Measurements from ENCODE around the gene PILRA. TPM values are rescaled to one million over a fixed set of nuclear protein-coding genes. Genes with fewer than 3 reads are reported as not detected.

The PILRA gene
- total RNA-seq, 1 donor from 2014 or later: 25.8 TPM

- intact Hi-C loops (cut with DNase I): no loop called here
- Histone ChIP-seq H3K9me3 (no peaks in the 10 kb centered on the region), H3K36me3 (no peaks in the 10 kb centered on the region), H3K27me3 (no peaks in the 10 kb centered on the region), H3K4me3 (no peak overlapping the region), H3K27ac (no peak overlapping the region), H3K4me1 (no peaks in the 10 kb centered on the region)
- TF ChIP-seq CTCF (IDR thresholded peaks at IDR 0.05): no peak
- DNase-seq (ENCODE audit: low spot score in 2 of 2): peak in 1 of 2 donors; percentile 37
Measured at GRCh38 chr7:100400656-100401055, 27.4 kb downstream of the PILRA start.

- H3K27ac ChIP-seq: no peak overlapping the region
- no peaks in the 10 kb centered on the region for H3K27me3 ChIP-seq
- no peaks in the 10 kb centered on the region for H3K4me1 ChIP-seq
- no peak overlapping the region for H3K4me3 ChIP-seq
- peak in 1 of 2 donors; percentile 34 for DNase-seq (ENCODE audit: low spot score in 2 of 2)
- intact Hi-C loops (cut with DNase I): no loop called here
- H3K36me3 ChIP-seq: no peaks in the 10 kb centered on the region
- TF ChIP-seq CTCF (IDR thresholded peaks at IDR 0.05): no peak
- no peaks in the 10 kb centered on the region for H3K9me3 ChIP-seq
Measured at GRCh38 chr7:100401811-100402210, 28.5 kb downstream of the PILRA start.

- TF ChIP-seq CTCF (IDR thresholded peaks at IDR 0.05): no peak
- Histone ChIP-seq H3K27ac (no peak overlapping the region), H3K9me3 (no peaks in the 10 kb centered on the region), H3K4me1 (no peaks in the 10 kb centered on the region), H3K36me3 (no peaks in the 10 kb centered on the region), H3K27me3 (no peaks in the 10 kb centered on the region), H3K4me3 (no peak overlapping the region)
- intact Hi-C loops (cut with DNase I): no loop called here
- peak in 1 of 2 donors; percentile 3 for DNase-seq (ENCODE audit: low spot score in 2 of 2)
Measured at GRCh38 chr7:100402241-100402640, 29.0 kb downstream of the PILRA start.

- H3K9me3 ChIP-seq: no peaks in the 10 kb centered on the region
- intact Hi-C loops (cut with DNase I): no loop called here
- no peaks in the 10 kb centered on the region for H3K36me3 ChIP-seq
- no peaks in the 10 kb centered on the region for H3K27me3 ChIP-seq
- no peak overlapping the region for H3K4me3 ChIP-seq
- no peak overlapping the region for H3K27ac ChIP-seq
- DNase-seq (ENCODE audit: low spot score in 2 of 2): no peak
- no peak for TF ChIP-seq CTCF (IDR thresholded peaks at IDR 0.05)
- H3K4me1 ChIP-seq: no peaks in the 10 kb centered on the region
Measured at GRCh38 chr7:100406767-100407166, 33.5 kb downstream of the PILRA start.

- peak; percentile 45 to 63 (median 45) for TF ChIP-seq CTCF (IDR thresholded peaks at IDR 0.05)
- no peaks in the 10 kb centered on the region for H3K9me3 ChIP-seq
- no peaks in the 10 kb centered on the region for H3K27me3 ChIP-seq
- intact Hi-C loops (cut with DNase I): no loop called here
- DNase-seq (ENCODE audit: low spot score in 2 of 2): peak in 1 of 2 donors; percentile 63
- H3K36me3 ChIP-seq: no peaks in the 10 kb centered on the region
- no peak overlapping the region for H3K27ac ChIP-seq
- H3K4me3 ChIP-seq: no peak overlapping the region
- no peaks in the 10 kb centered on the region for H3K4me1 ChIP-seq
Measured at GRCh38 chr7:100407285-100408180, 34.2 kb downstream of the PILRA start.

Data from ascending aorta (tissue), 2 donors.